Activated CD8-positive, alpha-beta memory T cell treated with anti-CD3 and anti-CD28 coated beads for 36 hours (primary cell): ENCODE measurements around the gene ZFP92. TPM values are rescaled to one million over a fixed set of nuclear protein-coding genes. Genes with fewer than 3 reads are reported as not detected.
"Not testable (repeated sequence)": the region's sequence is repeated elsewhere in the genome, so short reads cannot be mapped to it uniquely, and the experiment has no call there.

Experiments used
- CTCF ChIA-PET: fragments of 350-600 bp; sonication (Branson Sonifier 250); formaldehyde crosslinking; loops from one replicate; lab custom pipeline; 2021; ENCODE audit warnings: antibody characterized with exemption; lab: Charles Lee
- POLR2A ChIA-PET: fragments of 350-600 bp; sonication (Branson Sonifier 250); formaldehyde crosslinking; loops from one replicate; lab custom pipeline; 2021; ENCODE audit warnings: antibody characterized with exemption; lab: Charles Lee
- total RNA-seq, 2 experiments: library from RNA; stranded (reverse); gene quantifications; one replicate each; pipeline ENCODE4 v1.2.3, GENCODE V29; 2021

Gene ZFP92
- total RNA-seq, 2 experiments from 2014 or later: 1.8 to 2.0 TPM

GRCh38 chrX:153384390-153384789, 26.9 kb upstream of the ZFP92 start:
- CTCF ChIA-PET: no interaction called here
- POLR2A ChIA-PET: no interaction called here

- POLR2A ChIA-PET, CTCF ChIA-PET: not testable (repeated sequence)
These were observed 26.3 kb upstream of the ZFP92 start for GRCh38 chrX:153384973-153385372.

- ChIA-PET POLR2A (no interaction called here), CTCF (no interaction called here)
These were observed 25.2 kb upstream of the ZFP92 start for GRCh38 chrX:153386097-153386496.

- POLR2A ChIA-PET: no interaction called here
- CTCF ChIA-PET: no interaction called here
These were observed 23.9 kb upstream of the ZFP92 start for GRCh38 chrX:153387345-153387744.

- CTCF ChIA-PET: no interaction called here
- POLR2A ChIA-PET: no interaction called here
These were observed 23.1 kb upstream of the ZFP92 start for GRCh38 chrX:153387987-153388721.

- POLR2A ChIA-PET: no interaction called here
- CTCF ChIA-PET: no interaction called here
These were observed 22.4 kb upstream of the ZFP92 start for GRCh38 chrX:153388722-153389459.

GRCh38 chrX:153389460-153389768, 21.9 kb upstream of the ZFP92 start:
- CTCF ChIA-PET, POLR2A ChIA-PET: not testable (repeated sequence)

- ChIA-PET CTCF (no interaction called here), POLR2A (no interaction called here)
These were observed 18.5 kb upstream of the ZFP92 start for GRCh38 chrX:153392642-153393321.

- POLR2A ChIA-PET: no interaction called here
- CTCF ChIA-PET: no interaction called here
These were observed 16.7 kb upstream of the ZFP92 start for GRCh38 chrX:153394612-153395011.

GRCh38 chrX:153395613-153396319, 15.5 kb upstream of the ZFP92 start:
- POLR2A ChIA-PET: no interaction called here
- CTCF ChIA-PET: no interaction called here

- ChIA-PET CTCF (no interaction called here), POLR2A (no interaction called here)
These were observed 14.7 kb upstream of the ZFP92 start for GRCh38 chrX:153396320-153397195.

- ChIA-PET CTCF (no interaction called here), POLR2A (no interaction called here)
These were observed 13.9 kb upstream of the ZFP92 start for GRCh38 chrX:153397256-153397960.

GRCh38 chrX:153398275-153398960, 12.9 kb upstream of the ZFP92 start:
- POLR2A ChIA-PET: no interaction called here
- CTCF ChIA-PET: no interaction called here

GRCh38 chrX:153400146-153401132, 10.8 kb upstream of the ZFP92 start:
- ChIA-PET POLR2A (no interaction called here), CTCF (no interaction called here)

- POLR2A ChIA-PET: no interaction called here
- CTCF ChIA-PET: no interaction called here
These were observed 10.0 kb upstream of the ZFP92 start, which contains the start of gene PNMA6E for GRCh38 chrX:153401133-153401764. PNMA6E (minus strand) TSS chrX:153401350; CDS start chrX:153398849, 2,501 bp downstream.

GRCh38 chrX:153404333-153404732, 6.9 kb upstream of the ZFP92 start:
- CTCF ChIA-PET, POLR2A ChIA-PET: not testable (repeated sequence)
